Measurements from ENCODE around the gene DOK1. TPM values are rescaled to one million over a fixed set of nuclear protein-coding genes. Genes with fewer than 3 reads are reported as not detected.

The DOK1 gene
- polyA plus RNA-seq, 3 donors: 10.1 to 11.0 (median 10.5) TPM

GRCh38 chr2:74566076-74566753, 11.7 kb downstream of the DOK1 start:
- no peak for DNase-seq

- DNase-seq: no peak
These were observed 12.2 kb downstream of the DOK1 start for GRCh38 chr2:74566754-74567085.

GRCh38 chr2:74567881-74568280, 13.4 kb downstream of the DOK1 start:
- DNase-seq: no peak

GRCh38 chr2:74569686-74570085, 15.2 kb downstream of the DOK1 start:
- DNase-seq: no peak

- no peak for DNase-seq
These were observed 16.5 kb downstream of the DOK1 start for GRCh38 chr2:74571058-74571457.

- no peak for DNase-seq
These were observed 17.8 kb downstream of the DOK1 start for GRCh38 chr2:74572178-74572925.

GRCh38 chr2:74573747-74574562, 19.4 kb downstream of the DOK1 start:
- no peak for DNase-seq

GRCh38 chr2:74575320-74575719, 20.8 kb downstream of the DOK1 start:
- DNase-seq: no peak

GRCh38 chr2:74576211-74576862, 21.8 kb downstream of the DOK1 start:
- no peak for DNase-seq

GRCh38 chr2:74576863-74577229, 22.3 kb downstream of the DOK1 start:
- DNase-seq: no peak

- DNase-seq: no peak
These were observed 22.9 kb downstream of the DOK1 start for GRCh38 chr2:74577448-74577847.

GRCh38 chr2:74578408-74578807, 23.9 kb downstream of the DOK1 start:
- no peak for DNase-seq

GRCh38 chr2:74581463-74581862, 26.9 kb downstream of the DOK1 start:
- DNase-seq: no peak

- no peak for DNase-seq
These were observed 27.7 kb downstream of the DOK1 start for GRCh38 chr2:74582184-74582583.

GRCh38 chr2:74583504-74583903, 29.0 kb downstream of the DOK1 start:
- DNase-seq: no peak

GRCh38 chr2:74584088-74584645, 29.6 kb downstream of the DOK1 start:
- no peak for DNase-seq

- no peak for DNase-seq
These were observed 31.1 kb downstream of the DOK1 start for GRCh38 chr2:74585406-74586185.

GRCh38 chr2:74587664-74588277, 33.3 kb downstream of the DOK1 start:
- DNase-seq: peak; percentile 69

GRCh38 chr2:74588664-74589063, 34.1 kb downstream of the DOK1 start:
- DNase-seq: no peak

Measured in renal pelvis (tissue), 4 donors.